GM18499 (cell line): Measurements from ENCODE around the gene ZSWIM6.

Experiments
- ATAC-seq: cut with Tn5 transposase; IDR thresholded peaks from one replicate; pipeline ENCODE4 v1.9.1; 2021; ENCODE audit warnings: moderate number of reproducible peaks; ENCODE audit not compliant: insufficient read depth, unreplicated experiment

ZSWIM6 gene

GRCh38 chr5:61330341-61330844, 1.7 kb upstream of the ZSWIM6 start:
- ATAC-seq = no peak

DNA sequence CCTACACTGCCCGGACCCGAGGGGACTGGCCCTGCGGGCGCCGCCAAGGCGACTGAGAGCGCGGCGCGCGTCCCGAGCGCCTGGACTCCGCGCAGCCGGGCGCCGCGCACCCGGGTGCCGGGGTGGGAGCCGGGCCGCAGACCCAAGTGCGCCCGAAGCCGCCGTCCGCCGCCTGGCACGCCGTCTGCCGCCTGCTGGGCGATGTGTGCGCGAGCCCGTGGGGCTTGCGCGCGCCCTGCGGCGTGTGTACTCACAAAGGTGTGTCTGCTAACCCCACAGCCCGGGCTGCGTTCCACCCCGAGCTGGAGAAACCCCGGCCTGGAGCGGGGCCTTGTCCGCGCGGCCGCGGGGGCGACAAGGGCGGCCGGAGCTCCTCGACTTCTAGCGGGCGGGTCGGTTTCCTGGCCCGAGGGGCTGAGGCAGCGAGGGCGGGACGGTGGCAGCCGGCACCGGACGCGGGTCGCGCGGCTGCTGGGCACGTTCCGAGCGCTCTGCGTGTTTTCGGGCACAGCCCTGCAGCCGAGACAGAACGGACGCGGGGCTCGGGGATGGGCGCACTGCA, 1.1 kb upstream of the ZSWIM6 start:
- ATAC-seq = no peak

DNA sequence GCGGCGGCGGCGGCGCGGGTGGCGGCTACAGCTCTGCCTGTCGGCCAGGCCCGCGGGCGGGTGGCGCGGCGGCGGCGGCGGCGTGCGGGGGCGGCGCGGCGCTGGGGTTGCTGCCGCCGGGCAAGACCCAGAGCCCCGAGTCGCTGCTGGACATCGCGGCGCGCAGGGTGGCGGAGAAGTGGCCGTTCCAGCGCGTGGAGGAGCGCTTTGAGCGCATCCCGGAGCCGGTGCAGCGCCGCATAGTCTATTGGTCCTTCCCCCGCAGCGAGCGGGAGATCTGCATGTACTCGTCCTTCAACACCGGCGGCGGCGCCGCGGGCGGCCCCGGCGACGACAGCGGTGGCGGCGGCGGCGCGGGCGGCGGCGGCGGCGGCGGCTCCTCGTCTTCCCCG, 296 bp downstream of the ZSWIM6 start:
- ATAC-seq = no peak

DNA sequence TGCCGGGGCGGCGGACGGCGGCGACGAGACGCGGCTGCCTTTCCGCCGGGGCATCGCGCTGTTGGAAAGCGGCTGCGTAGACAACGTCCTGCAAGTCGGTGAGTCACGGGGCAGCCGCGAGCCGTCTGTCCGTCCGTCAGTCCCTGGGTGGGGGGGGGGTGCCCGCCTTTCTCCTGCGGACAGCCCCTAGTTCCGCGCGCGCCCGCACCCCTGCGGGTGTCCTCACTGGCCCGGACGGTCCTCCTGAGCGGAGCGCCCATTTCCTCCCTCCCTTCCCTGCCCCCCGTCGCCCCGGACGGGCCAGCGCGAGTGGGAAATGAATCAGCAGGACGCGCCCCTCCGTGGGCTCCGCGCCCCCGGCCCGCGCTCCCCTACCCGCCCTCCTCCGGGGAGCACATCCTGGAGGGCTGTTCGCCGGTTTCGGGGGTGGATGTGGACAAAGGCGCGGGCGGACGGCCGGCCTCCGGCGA, 828 bp downstream of the ZSWIM6 start:
- no peak for ATAC-seq

DNA sequence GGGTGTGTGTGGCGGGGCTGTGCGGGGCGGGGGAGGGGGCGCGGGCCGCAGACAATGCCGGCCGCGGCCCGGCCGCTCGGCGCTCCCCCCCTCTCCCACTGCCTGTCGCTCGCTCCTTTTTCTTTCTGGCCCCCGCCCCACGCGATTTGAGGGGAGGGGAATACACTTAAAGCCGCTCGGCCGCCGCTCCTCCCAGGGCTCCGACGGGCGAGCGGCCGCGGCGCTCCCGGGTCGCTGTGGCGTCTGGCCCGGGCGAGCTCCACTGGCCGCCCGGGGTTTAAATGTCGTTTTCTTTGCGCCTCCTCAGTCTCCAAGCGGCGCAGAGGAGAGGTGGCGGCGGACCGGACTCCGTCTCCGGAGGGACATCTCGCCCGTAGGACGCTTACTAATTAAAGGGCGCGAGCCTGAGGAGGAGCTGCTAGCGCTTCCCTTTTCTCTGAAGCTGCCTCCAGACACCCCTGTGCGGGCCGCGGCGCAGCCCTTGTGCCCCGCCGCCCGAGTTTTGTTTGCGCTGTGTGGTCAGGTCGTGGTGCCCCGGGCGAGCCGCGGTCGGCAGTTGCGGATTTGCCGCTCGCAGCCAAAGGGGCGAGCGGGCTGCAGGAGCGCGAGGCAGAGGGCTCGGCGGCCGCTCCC, 1.4 kb downstream of the ZSWIM6 start:
- no peak for ATAC-seq

DNA sequence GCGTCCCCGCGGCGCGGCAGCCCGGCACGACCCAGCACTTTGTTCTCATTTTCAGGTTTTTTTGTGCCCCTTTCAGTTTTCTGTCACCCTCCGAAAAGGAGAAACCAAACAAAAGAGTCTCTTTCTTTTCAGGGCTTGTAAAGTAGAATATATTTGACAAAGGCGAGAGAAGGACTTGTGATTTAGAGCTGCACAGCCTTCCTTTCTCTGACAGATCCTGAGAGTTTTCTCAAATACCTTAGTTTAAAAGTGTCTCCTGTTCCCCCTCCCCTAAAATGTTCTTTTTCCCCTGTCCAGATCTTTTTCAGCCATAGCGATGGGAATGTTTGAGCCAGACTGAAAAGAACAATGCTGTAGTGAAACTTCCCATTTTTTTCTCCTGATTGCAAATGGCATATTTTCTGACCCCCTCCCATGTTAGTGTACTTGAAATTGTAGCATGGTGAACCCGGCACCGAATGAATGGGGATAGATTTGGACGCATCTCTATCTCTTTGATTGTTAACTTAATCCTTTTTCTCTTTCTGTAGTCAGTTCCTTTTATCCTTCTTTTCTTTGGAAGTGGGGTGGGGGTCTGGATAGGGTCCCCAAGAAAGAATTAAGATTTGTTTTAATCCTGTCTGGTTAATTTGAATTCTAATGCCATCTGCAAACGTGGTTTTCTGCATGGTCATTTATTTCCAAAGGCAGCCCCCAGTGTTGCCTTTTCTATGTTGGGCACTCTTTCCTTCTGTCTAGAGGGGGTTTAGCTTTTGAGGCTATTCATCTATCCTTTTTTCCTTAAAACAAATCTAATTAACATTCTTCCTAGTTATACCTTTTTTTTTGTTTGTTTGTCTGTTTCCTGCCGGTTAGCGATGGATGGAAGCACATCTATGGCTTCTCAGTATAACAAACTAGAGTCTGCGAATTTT, 2.2 kb downstream of the ZSWIM6 start:
- ATAC-seq = no peak

DNA sequence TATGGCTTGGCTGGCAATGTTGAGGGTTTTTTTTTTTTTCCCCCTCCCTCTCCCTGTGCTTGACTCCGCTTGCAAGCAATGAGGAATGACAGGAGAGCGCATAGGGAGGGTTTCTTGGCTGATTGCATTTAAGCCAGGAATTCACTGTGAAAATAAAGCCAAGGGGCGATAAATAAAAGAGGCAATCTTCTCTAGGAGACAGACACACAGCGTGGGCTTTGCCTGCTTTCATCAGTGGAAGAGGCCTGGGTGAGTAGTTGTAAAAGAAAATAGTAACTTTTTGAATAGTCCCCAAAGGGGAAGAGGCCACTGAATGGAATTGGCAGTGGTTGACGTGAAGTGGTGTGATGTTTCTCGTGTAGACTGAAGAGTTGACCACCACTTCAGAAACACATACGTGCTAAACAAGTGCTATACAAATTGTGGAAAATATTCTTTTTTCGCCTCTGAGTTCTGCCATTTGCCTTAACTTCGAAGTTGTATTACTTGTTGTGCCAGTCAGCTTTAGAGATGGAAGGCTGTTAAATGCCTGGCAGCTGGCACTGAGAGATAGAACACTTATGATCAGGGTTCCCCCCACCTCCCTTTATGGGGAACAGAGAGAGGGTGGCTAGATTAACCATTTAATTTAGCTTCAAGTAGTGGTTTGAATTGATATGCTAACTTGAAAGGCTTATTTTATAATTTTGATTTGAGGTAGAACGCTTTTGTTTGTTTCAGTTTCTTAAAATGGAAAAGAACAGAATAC, 3.0 kb downstream of the ZSWIM6 start:
- ATAC-seq = no peak

DNA sequence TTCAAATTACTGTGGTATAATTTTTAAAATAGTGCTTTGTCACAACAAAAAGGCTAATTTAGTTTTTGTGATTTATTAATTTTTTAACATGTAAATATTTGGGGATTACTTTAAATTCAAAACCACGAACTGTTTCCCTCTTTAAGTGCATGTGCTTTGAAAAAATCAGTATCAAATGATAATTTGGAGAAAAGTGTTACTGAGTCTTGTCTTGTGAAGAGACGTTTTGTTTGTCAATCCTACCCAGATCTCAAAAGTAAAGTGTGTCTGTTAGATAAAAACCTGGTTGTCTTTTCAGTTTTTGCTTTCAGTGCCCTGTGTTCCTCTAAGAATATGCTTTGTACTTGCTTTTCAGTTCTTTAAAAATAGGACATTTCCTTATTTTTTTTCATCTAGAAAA, 7.7 kb downstream of the ZSWIM6 start:
- ATAC-seq = no peak

DNA sequence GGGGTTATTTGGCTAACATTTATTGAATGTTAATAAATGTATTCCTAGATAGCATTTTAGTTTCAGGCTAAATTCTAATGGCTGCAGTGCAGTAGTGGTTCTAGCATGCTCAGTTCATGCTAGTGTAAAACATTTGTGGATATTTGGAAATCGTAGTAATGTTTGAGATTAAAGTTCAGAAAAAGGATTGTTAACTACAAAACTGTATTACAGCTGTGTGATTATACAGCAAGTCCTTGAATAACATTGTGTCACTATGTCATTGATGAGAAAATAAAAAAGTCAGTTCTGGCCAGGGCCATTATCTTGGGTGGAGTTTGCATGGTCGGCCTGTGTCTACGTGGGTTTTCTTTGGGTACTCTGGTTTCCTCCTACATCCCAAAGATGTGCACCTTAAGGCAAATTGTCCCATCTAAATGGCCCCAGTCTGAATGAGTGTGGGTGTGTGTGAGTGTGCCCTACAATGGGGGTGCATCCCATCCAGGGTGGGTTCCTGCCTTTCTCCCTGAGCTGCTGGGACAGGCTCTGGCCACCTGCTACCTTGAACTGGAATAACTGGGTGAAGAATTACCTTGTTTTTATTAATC, 8.8 kb downstream of the ZSWIM6 start:
- ATAC-seq = no peak

GRCh38 chr5:61342071-61342501, 10.0 kb downstream of the ZSWIM6 start:
- no peak for ATAC-seq

- no peak for ATAC-seq
Observed at GRCh38 chr5:61344187-61344944, 12.3 kb downstream of the ZSWIM6 start.

GRCh38 chr5:61346511-61346910, 14.5 kb downstream of the ZSWIM6 start:
- ATAC-seq = no peak

DNA sequence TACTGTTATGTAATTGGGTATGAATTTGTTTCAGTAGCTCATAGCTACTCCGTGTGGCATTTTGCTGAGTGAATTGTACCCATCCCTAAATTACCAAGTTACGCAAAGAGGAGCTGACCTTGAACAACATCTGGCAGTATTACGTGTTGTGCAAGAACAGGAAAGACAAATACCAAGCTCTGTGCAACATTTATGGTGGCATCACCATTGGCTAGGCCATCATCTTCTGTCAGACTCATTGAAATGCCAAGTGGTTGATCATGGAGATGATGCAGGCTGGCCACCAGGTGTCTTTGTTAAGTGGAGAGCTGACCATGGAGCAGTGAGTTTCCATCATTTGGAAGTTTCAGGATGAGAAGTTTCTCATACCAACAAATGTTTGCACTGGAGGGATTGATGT, 15.0 kb downstream of the ZSWIM6 start:
- no peak for ATAC-seq

DNA sequence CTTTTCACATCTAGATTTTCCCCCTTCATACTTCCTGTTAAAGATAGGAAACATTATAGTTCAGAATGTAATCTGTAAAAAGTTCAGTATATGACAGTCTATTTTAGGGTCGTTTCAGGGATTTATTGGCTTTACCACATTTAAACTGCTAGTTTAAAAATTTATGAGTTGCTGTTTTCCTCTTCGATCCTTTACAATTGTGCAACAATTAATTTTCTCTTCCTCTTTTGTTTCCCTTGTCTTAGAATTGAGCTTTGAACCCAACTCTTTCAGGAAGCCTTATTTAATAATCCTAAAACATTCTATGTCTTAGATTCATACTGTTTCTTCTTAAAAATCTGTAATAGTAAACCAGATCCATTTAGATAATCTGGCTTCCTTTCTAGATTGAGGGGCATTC, 16.4 kb downstream of the ZSWIM6 start:
- no peak for ATAC-seq

DNA sequence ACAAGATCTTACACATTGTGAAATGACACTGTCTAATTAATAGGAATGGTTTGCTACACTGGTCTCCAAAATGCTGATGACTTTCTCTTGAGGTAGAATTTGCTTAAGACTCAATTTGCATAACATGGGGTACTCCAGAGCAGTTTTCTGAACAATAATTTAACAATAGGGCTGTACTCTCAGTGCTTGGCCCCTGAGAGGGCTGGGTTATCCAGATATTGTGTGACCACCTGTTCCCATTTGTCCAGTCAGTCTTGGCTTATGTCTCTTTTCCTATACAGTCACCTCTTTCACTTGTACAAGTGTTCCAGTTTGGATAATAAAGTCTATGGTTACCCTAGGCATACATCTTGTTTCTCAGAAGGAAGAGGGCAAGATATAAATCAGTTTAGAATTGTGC, 17.9 kb downstream of the ZSWIM6 start:
- no peak for ATAC-seq

GRCh38 chr5:61350535-61350934, 18.5 kb downstream of the ZSWIM6 start:
- no peak for ATAC-seq

- no peak for ATAC-seq
Observed at GRCh38 chr5:61351733-61352132, 19.7 kb downstream of the ZSWIM6 start.

- no peak for ATAC-seq
Observed at GRCh38 chr5:61352180-61352579, 20.1 kb downstream of the ZSWIM6 start.

DNA sequence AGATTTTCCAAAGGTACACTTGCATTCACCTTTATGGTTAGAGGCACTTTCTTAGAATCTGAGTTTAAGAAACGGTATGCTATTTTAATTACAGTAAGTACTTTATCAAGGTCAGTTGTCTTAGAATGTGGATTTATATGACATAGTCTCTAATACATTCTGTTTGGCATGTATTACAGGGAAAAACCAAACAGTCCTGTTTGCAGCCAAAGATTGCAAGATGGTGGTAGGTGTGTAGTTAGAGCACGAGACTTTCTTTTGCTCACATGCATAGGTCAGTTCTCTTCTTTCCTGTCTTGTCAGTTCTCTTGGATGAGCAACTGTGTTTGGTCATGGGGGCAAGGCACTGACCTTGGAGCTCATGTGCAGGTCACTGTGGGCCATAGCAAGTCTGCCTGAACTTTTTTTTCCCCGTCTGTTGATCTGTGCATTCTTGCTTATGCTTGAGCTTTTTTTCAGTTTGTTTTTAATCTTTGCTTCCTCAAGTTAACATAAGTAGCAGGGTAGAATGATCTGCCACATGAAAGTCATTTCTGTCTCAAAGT, 20.6 kb downstream of the ZSWIM6 start:
- ATAC-seq = no peak
